Occipital lobe (tissue), 2 donors: ENCODE data around the gene TMEM18. TPM values are rescaled to one million over a fixed set of nuclear protein-coding genes. Genes with fewer than 3 reads are reported as not detected.

ENCODE experiments used
- DNase-seq: peaks from one replicate; lab custom pipeline; 2025; lab: John Stamatoyannopoulos, UW
- total RNA-seq: library from RNA; depleted of rRNA; stranded (reverse); fragments of >200 nt; gene quantifications from one replicate; pipeline ENCODE4 v1.2.3, GENCODE V29; 2014

TMEM18 gene
- total RNA-seq, 1 donor from 2014 or later = 19.8 TPM

DNA sequence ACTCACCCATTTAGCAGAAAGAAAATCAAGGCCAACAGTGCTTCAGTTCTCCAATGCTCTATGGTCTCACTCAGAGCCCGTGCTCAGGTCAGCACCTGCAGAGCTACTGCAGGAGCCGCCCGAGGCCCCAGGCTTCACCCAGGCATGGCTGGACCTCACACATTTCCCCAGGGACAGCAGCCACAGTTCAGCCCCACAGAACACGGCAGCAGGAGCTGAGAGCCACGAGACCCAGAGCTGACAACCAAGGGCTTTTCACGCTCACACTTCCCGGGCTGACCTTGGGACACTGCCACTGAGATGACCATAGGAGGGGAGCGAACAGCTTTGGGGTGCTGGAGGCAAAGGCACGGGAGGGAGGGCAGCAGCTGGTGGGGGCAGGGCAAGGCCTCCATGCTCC is 4.2 kb downstream of the TMEM18 start:
- DNase-seq = no peak

DNA sequence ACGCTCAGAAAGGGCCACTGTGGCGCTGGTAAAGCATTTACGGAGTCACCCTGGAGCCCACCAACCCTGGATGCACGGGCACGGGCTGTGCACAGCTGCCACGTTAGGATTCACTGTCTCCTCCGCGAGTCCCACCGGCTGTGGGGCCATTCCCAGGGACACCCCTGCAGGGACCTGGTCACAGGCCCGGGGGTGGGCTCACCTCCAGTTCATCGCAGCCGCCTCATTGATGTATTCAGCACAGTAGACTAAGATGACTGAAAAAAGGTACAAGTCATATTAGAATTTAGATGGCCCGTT is 4.7 kb downstream of the TMEM18 start:
- no peak for DNase-seq

DNA sequence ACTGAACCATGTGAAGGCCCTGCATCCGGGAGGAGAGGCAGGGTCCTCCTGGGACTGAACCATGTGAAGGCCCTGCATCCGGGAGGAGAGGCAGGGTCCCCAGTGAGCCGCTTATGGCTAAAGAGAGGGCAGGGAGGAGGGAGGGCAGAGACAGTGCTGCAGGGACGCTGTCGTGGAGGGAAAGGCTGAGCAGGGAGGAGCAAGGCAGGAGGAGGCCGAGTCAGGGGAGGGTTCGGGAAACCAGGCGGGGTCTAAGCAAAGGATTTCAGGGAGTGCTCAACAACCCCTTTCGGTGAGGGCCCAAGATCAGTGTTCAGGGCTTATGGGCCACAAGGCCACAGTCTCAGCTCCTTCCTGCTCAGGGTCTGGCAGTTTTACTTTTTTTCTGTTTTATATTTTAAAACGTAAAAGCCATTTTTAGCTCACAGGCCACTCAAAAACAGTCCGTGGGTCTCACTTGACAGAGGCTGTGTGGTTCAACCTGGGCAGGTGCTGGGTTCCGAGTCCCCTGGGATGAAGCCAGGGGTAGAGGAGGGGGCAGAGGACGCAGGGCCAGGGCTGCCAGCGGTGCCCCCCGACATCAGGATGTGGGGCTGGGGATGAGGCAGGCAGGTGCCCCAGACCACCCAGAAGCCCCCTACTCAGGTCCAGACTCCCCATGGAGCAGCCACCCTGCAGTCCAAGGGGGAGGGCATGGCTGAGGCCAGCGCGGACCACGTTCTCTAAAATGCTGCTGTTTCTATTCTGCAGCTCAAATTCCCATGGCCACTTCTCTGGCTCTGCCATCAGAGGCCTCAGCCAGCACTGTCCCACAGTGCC is 5.2 kb downstream of the TMEM18 start:
- no peak for DNase-seq

GRCh38 chr2:671072-671471 is 6.1 kb downstream of the TMEM18 start:
- DNase-seq = no peak

GRCh38 chr2:670637-671036 is 6.6 kb downstream of the TMEM18 start:
- no peak for DNase-seq

GRCh38 chr2:669323-669722 is 7.9 kb downstream of the TMEM18 start:
- no peak for DNase-seq

DNA sequence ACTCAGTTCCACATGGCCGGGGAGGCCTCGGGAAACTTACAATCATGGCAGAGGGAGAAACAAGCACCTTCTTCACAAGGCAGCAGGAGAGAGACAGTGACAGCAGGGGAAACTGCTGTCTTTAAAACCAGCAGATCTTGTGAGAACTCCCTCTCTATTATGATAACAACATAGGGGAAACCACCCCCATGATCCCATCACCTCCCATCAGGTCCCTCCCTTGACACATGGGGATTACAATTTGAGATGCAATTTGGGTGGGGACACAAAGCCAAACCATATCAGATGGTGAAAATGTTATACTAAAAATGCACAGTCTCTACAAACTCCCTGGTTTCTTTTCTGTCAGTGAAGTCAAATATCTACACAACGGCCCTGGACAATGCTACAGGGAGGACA is 9.2 kb downstream of the TMEM18 start:
- no peak for DNase-seq

GRCh38 chr2:667332-667999 is 9.7 kb downstream of the TMEM18 start:
- DNase-seq = no peak

- no peak for DNase-seq
Observed at GRCh38 chr2:666441-666840, 10.8 kb downstream of the TMEM18 start.

DNA sequence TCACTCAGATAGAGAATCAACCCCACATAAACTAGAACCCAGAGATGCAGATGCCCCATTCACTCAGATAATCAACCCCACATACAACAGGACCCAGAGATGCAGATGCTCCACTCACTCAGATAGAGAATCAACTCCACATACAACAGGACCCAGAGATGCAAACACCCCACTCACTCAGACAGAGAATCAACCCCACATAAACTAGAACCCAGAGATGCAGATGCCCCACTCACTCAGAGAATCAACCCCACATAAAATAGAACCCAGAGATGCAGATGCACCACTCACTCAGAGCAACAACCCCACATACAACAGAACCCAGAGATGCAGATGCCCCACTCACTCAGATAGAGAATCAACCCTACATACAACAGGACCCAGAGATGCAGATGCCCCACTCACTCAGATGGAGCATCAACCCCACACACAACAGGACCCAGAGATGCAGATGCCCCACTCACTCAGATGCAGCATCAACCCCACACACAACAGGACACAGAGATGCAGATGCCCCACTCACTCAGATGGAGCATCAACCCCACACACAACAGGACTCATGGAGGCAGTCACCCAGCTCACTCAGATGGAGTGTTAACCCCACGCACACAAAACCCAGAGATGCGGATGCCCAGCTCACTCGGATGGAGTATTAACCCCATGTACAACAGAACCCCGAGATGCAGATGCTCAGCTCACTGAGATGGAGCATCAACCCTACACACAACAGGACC is 11.7 kb downstream of the TMEM18 start:
- DNase-seq = no peak

DNA sequence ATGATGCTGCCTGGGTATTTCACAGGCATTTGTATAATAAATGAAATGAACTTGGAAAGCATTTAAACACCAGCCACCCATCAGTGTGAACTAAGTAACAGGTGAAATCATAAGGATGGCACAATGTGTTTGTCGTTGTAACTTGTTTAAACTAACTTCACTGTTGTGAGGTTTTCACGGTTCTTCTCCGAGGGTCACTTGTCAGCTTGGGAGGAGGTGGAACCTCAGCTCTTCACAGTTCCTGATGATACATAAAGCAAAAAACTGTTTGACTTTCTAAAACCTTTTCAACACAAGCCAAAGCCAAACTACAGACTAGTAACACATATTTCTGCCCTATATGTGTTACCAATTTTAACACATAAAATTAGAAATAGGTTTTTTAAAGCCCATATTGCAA is 13.1 kb downstream of the TMEM18 start:
- no peak for DNase-seq

GRCh38 chr2:663221-663620 is 14.0 kb downstream of the TMEM18 start:
- no peak for DNase-seq

GRCh38 chr2:661360-661635 is 15.9 kb downstream of the TMEM18 start:
- no peak for DNase-seq

DNA sequence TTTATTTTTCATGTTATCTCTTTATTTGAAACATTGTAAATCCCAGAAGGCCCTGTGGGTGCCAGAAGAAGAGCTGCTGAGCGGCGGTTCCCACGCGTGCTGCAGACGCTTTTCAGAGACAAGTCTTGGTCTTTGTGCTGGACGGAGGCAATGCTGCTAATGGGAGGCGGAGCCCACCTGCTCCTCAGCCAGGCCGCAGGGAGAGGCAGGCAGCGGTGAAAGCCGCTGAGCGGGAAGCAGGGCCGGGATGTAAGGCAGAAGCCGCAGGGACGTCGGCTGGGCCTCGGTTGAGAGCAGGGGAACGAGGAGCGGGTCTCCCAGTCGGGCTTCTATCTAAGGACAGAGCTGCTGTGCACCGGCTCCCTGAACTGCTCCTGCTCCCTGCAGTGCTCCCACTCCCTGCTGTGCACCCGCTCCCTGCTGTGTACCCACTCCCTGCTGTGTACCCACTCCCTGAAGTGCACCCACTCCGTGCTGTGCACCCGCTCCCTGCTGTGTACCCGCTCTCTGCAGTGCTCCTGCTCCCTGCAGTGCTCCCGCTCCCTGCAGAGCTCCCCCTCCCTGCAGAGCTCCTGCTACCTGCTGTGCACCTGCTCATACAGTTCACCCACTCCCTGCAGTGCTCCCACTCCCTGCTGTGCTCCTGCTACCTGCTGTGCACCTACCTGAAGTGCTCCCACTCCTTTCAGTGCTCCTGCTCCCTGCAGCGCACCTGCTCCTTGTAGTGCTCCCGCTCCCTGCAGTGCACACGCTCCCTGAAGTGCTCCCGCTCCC is 16.4 kb downstream of the TMEM18 start:
- DNase-seq = no peak

DNA sequence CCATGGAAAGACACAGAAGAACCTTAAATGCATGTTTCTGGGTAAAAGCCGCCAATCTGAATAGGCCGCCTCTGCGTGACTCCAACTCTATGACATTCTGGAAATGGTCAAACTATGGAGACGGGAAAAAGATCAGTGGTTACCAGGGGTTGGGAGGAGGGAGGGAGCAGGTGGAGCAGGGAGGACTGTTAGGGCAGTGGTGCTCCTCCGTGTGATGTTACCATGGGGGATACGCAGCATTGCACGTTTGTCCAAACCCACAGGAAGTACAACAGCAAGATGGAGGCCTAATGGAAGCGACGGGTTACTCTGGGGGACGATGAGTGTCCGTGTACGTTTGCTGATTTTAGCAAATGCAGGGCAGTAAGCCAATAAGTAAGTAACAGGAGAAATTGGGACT is 17.2 kb downstream of the TMEM18 start:
- DNase-seq = no peak

GRCh38 chr2:658426-658825 is 18.8 kb downstream of the TMEM18 start:
- no peak for DNase-seq

DNA sequence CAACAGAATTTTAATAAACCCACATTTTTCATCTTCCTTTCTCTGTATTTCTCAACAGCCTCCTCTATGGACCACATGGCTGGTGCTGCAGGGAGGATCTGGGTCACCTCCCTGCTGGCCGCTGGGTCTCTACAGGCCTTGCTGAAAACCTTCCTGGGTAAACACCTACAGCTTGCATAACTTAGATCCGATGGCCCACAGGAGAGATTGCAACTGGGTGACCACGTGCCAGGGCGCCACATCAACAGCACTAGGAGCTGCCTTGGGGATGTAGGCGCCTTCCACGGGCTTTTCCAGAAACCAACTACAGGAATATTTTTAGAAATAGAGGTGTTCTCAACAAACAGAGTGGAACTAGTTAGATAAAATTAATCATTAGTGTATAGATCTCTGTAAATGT is 19.4 kb downstream of the TMEM18 start:
- DNase-seq = no peak

DNA sequence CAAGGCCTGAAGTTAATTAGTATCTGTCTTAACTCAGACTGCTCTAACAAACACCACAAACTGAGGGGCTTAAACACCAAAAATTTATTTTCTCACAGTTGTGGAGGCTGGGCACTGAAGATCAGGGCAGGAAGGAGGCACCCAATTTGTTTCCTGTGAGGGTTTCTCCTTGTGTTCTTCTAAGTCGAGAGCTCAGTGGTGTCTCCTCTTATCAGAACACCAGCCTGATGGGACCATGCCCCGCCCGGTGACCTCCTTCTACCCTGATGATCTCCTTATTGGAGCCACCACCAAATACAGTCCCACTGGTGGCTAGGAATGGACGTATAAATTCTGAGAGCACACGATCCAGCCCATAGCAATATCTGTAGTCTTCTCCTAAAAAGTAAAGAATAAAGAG is 20.5 kb downstream of the TMEM18 start:
- no peak for DNase-seq

DNA sequence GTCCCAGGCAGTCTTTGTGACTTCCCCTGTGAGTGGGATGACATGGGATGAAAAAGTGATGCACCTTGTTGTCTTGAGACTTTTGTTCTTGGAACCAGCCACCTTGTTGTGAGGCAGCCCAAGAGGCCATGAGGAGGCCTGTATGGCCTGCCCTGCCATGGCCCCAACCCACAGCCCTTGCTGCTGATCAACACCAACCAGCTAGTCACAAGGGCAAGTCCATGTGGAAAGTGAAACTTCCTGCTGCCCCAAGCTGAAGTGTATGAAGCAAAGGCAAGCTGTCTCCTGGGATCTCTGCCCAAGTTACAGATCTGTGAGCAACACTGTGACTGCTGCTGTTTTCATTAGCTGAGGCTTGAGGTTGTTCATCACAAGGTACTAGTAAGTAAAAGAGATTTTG is 21.6 kb downstream of the TMEM18 start:
- no peak for DNase-seq

GRCh38 chr2:654896-655295 is 22.3 kb downstream of the TMEM18 start:
- no peak for DNase-seq

DNA sequence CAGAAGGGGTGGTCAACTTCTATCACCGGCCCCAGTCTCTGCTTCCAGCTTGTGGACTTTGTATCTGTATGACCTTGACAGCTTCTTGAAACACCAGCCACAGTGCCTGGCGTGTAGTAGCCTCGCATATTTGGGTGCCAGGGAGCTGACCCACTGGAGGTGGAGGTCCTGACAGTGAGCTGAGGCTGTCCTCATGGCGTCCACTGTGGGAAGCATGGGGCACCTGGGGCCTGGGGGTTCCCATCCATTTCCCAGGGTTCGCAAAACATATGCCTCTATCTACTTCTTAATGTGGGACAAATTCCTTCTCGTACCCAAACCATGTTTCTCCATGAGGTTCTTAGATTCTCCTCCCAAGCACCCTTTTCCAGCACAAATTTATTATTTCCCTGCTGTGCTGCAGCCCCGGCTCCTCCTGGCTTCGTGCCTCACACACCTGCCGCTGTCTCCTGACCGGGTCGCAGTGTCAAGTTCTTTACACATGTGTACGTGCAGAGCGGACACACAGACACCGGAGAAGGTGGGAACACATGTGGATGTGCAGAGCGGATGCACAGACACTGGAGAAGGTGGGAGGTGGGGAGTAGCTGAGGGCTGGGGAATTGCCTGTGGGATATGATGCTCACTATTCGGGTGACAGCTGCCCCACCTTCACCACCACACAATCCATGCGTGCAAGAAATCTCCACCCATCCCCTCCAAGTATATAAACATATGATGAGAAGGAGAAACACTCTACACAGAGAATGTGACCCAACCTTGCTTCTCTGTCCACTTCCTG is 23.4 kb downstream of the TMEM18 start:
- no peak for DNase-seq
